Endothelial cell of umbilical vein (primary cell): ENCODE measurements around the gene LDB3.

Source experiments
- CTCF ChIP-seq, 2 donors: IDR thresholded peaks; 1 replicate in 1 of 2; 2 replicates in 1 of 2; pipeline ENCODE4 v1.5.1; 2011; ENCODE audit warnings: low read length in 2 of 2, mild to moderate bottlenecking in 2 of 2, moderate library complexity in 2 of 2, control low read depth in 1 of 2, inconsistent platforms in 1 of 2, low read depth in 1 of 2; ENCODE audit not compliant: insufficient read depth in 1 of 2; ENCODE audit errors: extremely low read depth in 1 of 2
- EZH2 ChIP-seq: IDR thresholded peaks from 2 replicates; pipeline ENCODE4 v1.6.1; 2012; ENCODE audit warnings: borderline replicate concordance, low read depth, mild to moderate bottlenecking, moderate library complexity, low read length, inconsistent platforms; ENCODE audit not compliant: severe bottlenecking
- FOS ChIP-seq: IDR thresholded peaks from 2 replicates; pipeline ENCODE4 v1.6.1; 2011; ENCODE audit warnings: mild to moderate bottlenecking, low read length, moderate library complexity, borderline replicate concordance; ENCODE audit not compliant: insufficient read depth
- GATA2 ChIP-seq: IDR thresholded peaks from 2 replicates; pipeline ENCODE4 v1.7.0; 2011; ENCODE audit warnings: low read depth, mild to moderate bottlenecking, moderate library complexity, mixed read lengths, low read length; ENCODE audit not compliant: insufficient read length, insufficient read depth
- JUN ChIP-seq: IDR thresholded peaks from 2 replicates; pipeline ENCODE4 v1.6.1; 2011; ENCODE audit warnings: borderline replicate concordance, low read depth; ENCODE audit not compliant: insufficient read length, insufficient read depth
- MAX ChIP-seq: IDR thresholded peaks from 2 replicates; pipeline ENCODE4 v1.6.1; 2011; ENCODE audit not compliant: insufficient read depth, insufficient read length
- MYC ChIP-seq: IDR thresholded peaks from one replicate; pipeline ENCODE4 v1.6.1; 2011; ENCODE audit warnings: mild to moderate bottlenecking, low read depth, low read length
- POLR2A ChIP-seq: IDR thresholded peaks from 2 replicates; pipeline ENCODE4 v1.6.1; 2012; ENCODE audit warnings: low read depth, mild to moderate bottlenecking, control low read depth, low read length
- POLR2AphosphoS5 ChIP-seq: IDR thresholded peaks from 2 replicates; pipeline ENCODE4 v1.6.1; 2012; ENCODE audit warnings: low read depth, mild to moderate bottlenecking, control low read depth, low read length, moderate library complexity; ENCODE audit not compliant: insufficient read depth

- TF ChIP-seq MYC (no peak), CTCF (IDR thresholded peaks at IDR 0.05; ENCODE audit: extremely low read depth in 1 of 2, insufficient read depth in 1 of 2, low read depth in 1 of 2, low read length in 2 of 2) (no peak), MAX (no peak), EZH2 (no peak), POLR2A (no peak), JUN (no peak), POLR2AphosphoS5 (no peak), GATA2 (no peak), FOS (no peak)
Observed at GRCh38 chr10:86636311-86636710, 32.0 kb upstream of the LDB3 start.
